Stimulated activated naive B cell treated with anti-CD40 and anti-IgM and Interleukin-4, amounts not matched to agents 10 μg/mL and 1 μg/mL and 100 μg/mL, for 72 hours (primary cell): ENCODE results near the gene CAMTA1.

Experiments
- ATAC-seq, 2 donors: fragments of 150-1000 bp; cut with Tn5 transposase; replicated peaks; 2 replicates each; pipeline ENCODE4 v1.10.0; 2021; ENCODE audit warnings: moderate library complexity in 1 of 2
- DNase-seq: peaks from one replicate; pipeline ENCODE4 v3.0.0; 2021
- H3K27ac Mint-ChIP-seq: one replicate; pipeline ENCODE4 v1.8.0; 2022; ENCODE audit warnings: mild to moderate bottlenecking, mixed read lengths
- H3K27me3 Mint-ChIP-seq, 2 donors: one replicate each; pipeline ENCODE4 v1.8.0; 2022; ENCODE audit warnings: mixed read lengths in 2 of 2
- H3K36me3 Mint-ChIP-seq, 2 donors: one replicate each; pipeline ENCODE4 v1.8.0; 2022; ENCODE audit warnings: mixed read lengths in 2 of 2, mild to moderate bottlenecking in 1 of 2
- H3K4me1 Mint-ChIP-seq, 2 donors: one replicate each; pipeline ENCODE4 v1.8.0; 2022; ENCODE audit warnings: mixed read lengths in 2 of 2, mild to moderate bottlenecking in 1 of 2
- H3K4me3 Mint-ChIP-seq, 2 donors: one replicate each; pipeline ENCODE4 v1.8.0; 2022; ENCODE audit warnings: mild to moderate bottlenecking in 2 of 2, mixed read lengths in 2 of 2, moderate library complexity in 1 of 2
- H3K9me3 Mint-ChIP-seq, 2 donors: one replicate each; pipeline ENCODE4 v1.8.0; 2022; ENCODE audit warnings: mixed read lengths in 2 of 2, mild to moderate bottlenecking in 1 of 2

CAMTA1 gene

GRCh38 chr1:7087888-7088287 lies 302.6 kb downstream of the CAMTA1 start:
- DNase-seq (no peak), ATAC-seq (no peak)
- no peaks in the 10 kb centered on the region for H3K36me3 Mint-ChIP-seq
- H3K27ac Mint-ChIP-seq: no peak overlapping the region
- H3K4me1 Mint-ChIP-seq: no peaks in the 10 kb centered on the region
- H3K27me3 Mint-ChIP-seq: peaks cover 0 to 5% of the 10 kb centered on the region in 2 donors
- H3K9me3 Mint-ChIP-seq: no peaks in the 10 kb centered on the region
- H3K4me3 Mint-ChIP-seq: no peak overlapping the region

GRCh38 chr1:7089497-7089896 lies 304.2 kb downstream of the CAMTA1 start:
- no peaks in the 10 kb centered on the region for H3K9me3 Mint-ChIP-seq
- DNase-seq (no peak), ATAC-seq (no peak)
- no peaks in the 10 kb centered on the region for H3K36me3 Mint-ChIP-seq
- H3K27ac Mint-ChIP-seq: no peak overlapping the region
- no peaks in the 10 kb centered on the region for H3K4me1 Mint-ChIP-seq
- no peak overlapping the region for H3K4me3 Mint-ChIP-seq
- peaks cover 0 to 5% of the 10 kb centered on the region in 2 donors for H3K27me3 Mint-ChIP-seq

GRCh38 chr1:7093297-7093696 lies 308.0 kb downstream of the CAMTA1 start:
- DNase-seq (no peak), ATAC-seq (no peak)
- Mint-ChIP-seq H3K4me1 (no peaks in the 10 kb centered on the region), H3K27ac (no peak overlapping the region), H3K36me3 (no peaks in the 10 kb centered on the region), H3K27me3 (peaks cover 11 to 12% of the 10 kb centered on the region in 2 donors), H3K9me3 (no peaks in the 10 kb centered on the region), H3K4me3 (no peak overlapping the region)

GRCh38 chr1:7094086-7094485 lies 308.8 kb downstream of the CAMTA1 start:
- no peaks in the 10 kb centered on the region for H3K9me3 Mint-ChIP-seq

GRCh38 chr1:7094509-7094908 lies 309.3 kb downstream of the CAMTA1 start:
- Mint-ChIP-seq H3K9me3 (no peaks in the 10 kb centered on the region), H3K4me3 (no peak overlapping the region), H3K27ac (no peak overlapping the region), H3K27me3 (peaks cover 11 to 12% of the 10 kb centered on the region in 2 donors), H3K4me1 (no peaks in the 10 kb centered on the region), H3K36me3 (no peaks in the 10 kb centered on the region)
- ATAC-seq (no peak), DNase-seq (no peak)

More at GRCh38 chr1:7094086-7094485, 308.8 kb downstream of the CAMTA1 start:
- no peaks in the 10 kb centered on the region for H3K4me1 Mint-ChIP-seq
- H3K27ac Mint-ChIP-seq: no peak overlapping the region
- ATAC-seq (no peak), DNase-seq (no peak)
- peaks cover 11 to 12% of the 10 kb centered on the region in 2 donors for H3K27me3 Mint-ChIP-seq
- H3K4me3 Mint-ChIP-seq: no peak overlapping the region
- H3K36me3 Mint-ChIP-seq: no peaks in the 10 kb centered on the region

GRCh38 chr1:7095343-7095964 lies 310.2 kb downstream of the CAMTA1 start:
- H3K4me3 Mint-ChIP-seq: no peak overlapping the region
- no peaks in the 10 kb centered on the region for H3K9me3 Mint-ChIP-seq
- H3K4me1 Mint-ChIP-seq: no peaks in the 10 kb centered on the region
- peaks cover 11 to 16% of the 10 kb centered on the region in 2 donors for H3K27me3 Mint-ChIP-seq
- no peaks in the 10 kb centered on the region for H3K36me3 Mint-ChIP-seq
- DNase-seq (no peak), ATAC-seq (no peak)
- H3K27ac Mint-ChIP-seq: no peak overlapping the region

GRCh38 chr1:7097938-7098592 lies 312.8 kb downstream of the CAMTA1 start:
- H3K27ac Mint-ChIP-seq: no peak overlapping the region
- no peak overlapping the region for H3K4me3 Mint-ChIP-seq
- no peaks in the 10 kb centered on the region for H3K36me3 Mint-ChIP-seq
- no peak for ATAC-seq
- no peaks in the 10 kb centered on the region for H3K4me1 Mint-ChIP-seq
- H3K9me3 Mint-ChIP-seq: no peaks in the 10 kb centered on the region
- H3K27me3 Mint-ChIP-seq: peaks cover 11 to 18% of the 10 kb centered on the region in 2 donors
- DNase-seq: no peak

- no peak overlapping the region for H3K27ac Mint-ChIP-seq
- ATAC-seq: no peak
- DNase-seq: no peak
- H3K27me3 Mint-ChIP-seq: peaks cover 11 to 18% of the 10 kb centered on the region in 2 donors
- H3K4me1 Mint-ChIP-seq: no peaks in the 10 kb centered on the region
- H3K9me3 Mint-ChIP-seq: no peaks in the 10 kb centered on the region
- H3K4me3 Mint-ChIP-seq: no peak overlapping the region
- H3K36me3 Mint-ChIP-seq: no peaks in the 10 kb centered on the region
Observed at GRCh38 chr1:7098641-7099040, 313.4 kb downstream of the CAMTA1 start.

- H3K4me1 Mint-ChIP-seq: no peaks in the 10 kb centered on the region
- ATAC-seq (no peak), DNase-seq (no peak)
- no peak overlapping the region for H3K4me3 Mint-ChIP-seq
- no peak overlapping the region for H3K27ac Mint-ChIP-seq
- no peaks in the 10 kb centered on the region for H3K9me3 Mint-ChIP-seq
- no peaks in the 10 kb centered on the region for H3K36me3 Mint-ChIP-seq
- H3K27me3 Mint-ChIP-seq: peaks cover 11 to 18% of the 10 kb centered on the region in 2 donors
Observed at GRCh38 chr1:7100479-7100878, 315.2 kb downstream of the CAMTA1 start.

GRCh38 chr1:7101187-7101586 lies 315.9 kb downstream of the CAMTA1 start:
- no peak for ATAC-seq
- H3K27me3 Mint-ChIP-seq: peaks cover 13 to 20% of the 10 kb centered on the region in 2 donors
- no peak overlapping the region for H3K27ac Mint-ChIP-seq
- no peaks in the 10 kb centered on the region for H3K4me1 Mint-ChIP-seq
- no peaks in the 10 kb centered on the region for H3K36me3 Mint-ChIP-seq
- no peaks in the 10 kb centered on the region for H3K9me3 Mint-ChIP-seq
- DNase-seq: no peak
- no peak overlapping the region for H3K4me3 Mint-ChIP-seq

GRCh38 chr1:7103361-7103782 lies 318.1 kb downstream of the CAMTA1 start:
- Mint-ChIP-seq H3K4me3 (no peak overlapping the region), H3K27ac (no peak overlapping the region)

GRCh38 chr1:7103874-7104273 lies 318.6 kb downstream of the CAMTA1 start:
- DNase-seq (no peak), ATAC-seq (no peak)
- H3K27ac Mint-ChIP-seq: no peak overlapping the region
- peaks cover 11% of the 10 kb centered on the region in 2 donors for H3K27me3 Mint-ChIP-seq
- peaks cover 5 to 9% of the 10 kb centered on the region in 2 donors for H3K4me1 Mint-ChIP-seq
- no peak overlapping the region for H3K4me3 Mint-ChIP-seq
- no peaks in the 10 kb centered on the region for H3K36me3 Mint-ChIP-seq
- H3K9me3 Mint-ChIP-seq: peaks cover 4 to 6% of the 10 kb centered on the region in 2 donors

More at GRCh38 chr1:7103361-7103782, 318.1 kb downstream of the CAMTA1 start:
- no peak for DNase-seq
- ATAC-seq: no peak
- Mint-ChIP-seq H3K4me1 (peaks cover 4 to 7% of the 10 kb centered on the region in 2 donors), H3K36me3 (no peaks in the 10 kb centered on the region), H3K9me3 (peaks cover 2 to 5% of the 10 kb centered on the region in 2 donors), H3K27me3 (peaks cover 10 to 11% of the 10 kb centered on the region in 2 donors)

- Mint-ChIP-seq H3K27ac (no peak overlapping the region), H3K4me1 (peaks cover 5 to 9% of the 10 kb centered on the region in 2 donors), H3K27me3 (peaks cover 11% of the 10 kb centered on the region in 2 donors), H3K36me3 (no peaks in the 10 kb centered on the region), H3K9me3 (peaks cover 4 to 6% of the 10 kb centered on the region in 2 donors), H3K4me3 (no peak overlapping the region)
- DNase-seq: no peak
- peak; percentile 33 to 44 for ATAC-seq
Observed at GRCh38 chr1:7104339-7104738, 319.1 kb downstream of the CAMTA1 start.

- no peak for ATAC-seq
- H3K9me3 Mint-ChIP-seq: peaks cover 4 to 6% of the 10 kb centered on the region in 2 donors
Observed at GRCh38 chr1:7105269-7105668, 320.0 kb downstream of the CAMTA1 start.

More at GRCh38 chr1:7105269-7105668, 320.0 kb downstream of the CAMTA1 start:
- Mint-ChIP-seq H3K4me3 (no peak overlapping the region), H3K36me3 (no peaks in the 10 kb centered on the region), H3K4me1 (peaks cover 5 to 9% of the 10 kb centered on the region in 2 donors), H3K27me3 (peaks cover 9 to 11% of the 10 kb centered on the region in 2 donors), H3K27ac (no peak overlapping the region)
- DNase-seq: no peak
